ENCODE measurements around the gene GAREM1.

GRCh38 chr18:32429402-32429801, 41.3 kb downstream of the GAREM1 start:
- TF ChIP-seq CTCF (IDR thresholded peaks at IDR 0.05), result no peak
- no peak for TF ChIP-seq POLR2A (IDR thresholded peaks at IDR 0.05)
